Fibroblast of the conjunctiva (primary cell): Measurements from ENCODE around the gene MNT.
"Not testable (repeated sequence)": the region's sequence is repeated elsewhere in the genome, so short reads cannot be mapped to it uniquely, and the experiment has no call there.

Experiments used
- DNase-seq: peaks from one replicate; pipeline ENCODE4 v3.0.0-alpha.2; 2010; ENCODE audit warnings: low read depth

The MNT gene

DNA sequence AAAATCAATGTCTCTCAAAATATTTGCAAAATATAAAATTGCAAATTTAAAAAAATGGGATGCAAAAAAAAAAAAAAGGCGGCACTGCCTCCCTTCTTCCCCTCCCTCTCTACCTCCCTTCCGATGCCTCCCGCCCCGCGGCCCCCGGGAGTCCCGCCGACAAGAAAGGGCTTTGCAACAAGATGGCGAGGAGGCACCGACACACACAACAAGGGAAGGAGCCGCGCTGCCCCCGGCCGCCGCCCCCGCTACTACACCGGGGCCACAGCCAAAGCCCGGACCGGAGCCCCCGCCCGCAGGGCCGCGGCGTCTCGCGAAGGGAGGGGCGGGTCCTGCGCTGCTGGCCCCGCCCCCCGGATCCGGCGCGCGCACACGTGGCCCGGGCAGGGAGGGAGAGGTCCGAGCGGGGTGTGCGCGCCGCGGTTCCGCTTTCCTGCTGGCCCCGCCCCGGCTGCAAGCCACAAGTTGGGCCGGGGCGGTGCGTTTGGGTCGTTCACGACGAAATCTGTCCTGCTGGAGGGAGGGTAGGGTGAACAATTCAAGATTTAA, at the start of gene MNT:
TSS of gene MNT (minus strand) at position 184 of the 549 bp plus-strand sequence. CDS start 348 bp downstream, outside the sequence.
- peak; percentile 91 for DNase-seq

GRCh38 chr17:2450016-2450650, 49.3 kb upstream of the MNT start:
- no peak for DNase-seq

DNA sequence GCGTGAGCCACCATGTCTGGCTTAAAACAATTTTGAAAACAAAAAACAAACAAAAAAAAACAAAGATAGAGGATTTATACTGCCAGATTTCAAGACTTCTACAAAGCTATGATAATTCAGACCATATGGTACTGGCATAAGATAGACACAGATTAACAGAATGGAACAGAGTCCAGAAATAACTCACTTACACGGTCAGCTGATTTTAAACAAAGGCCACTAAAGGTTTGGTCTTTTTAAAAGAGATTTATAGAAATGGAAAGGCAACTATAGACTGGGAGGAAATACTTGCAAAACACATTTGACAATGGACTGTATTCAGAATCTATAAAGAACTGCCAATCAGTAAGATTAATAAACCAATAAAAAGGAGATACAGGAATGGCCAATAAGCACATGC, 48.6 kb upstream of the MNT start:
- peak; percentile 47 for DNase-seq

DNA sequence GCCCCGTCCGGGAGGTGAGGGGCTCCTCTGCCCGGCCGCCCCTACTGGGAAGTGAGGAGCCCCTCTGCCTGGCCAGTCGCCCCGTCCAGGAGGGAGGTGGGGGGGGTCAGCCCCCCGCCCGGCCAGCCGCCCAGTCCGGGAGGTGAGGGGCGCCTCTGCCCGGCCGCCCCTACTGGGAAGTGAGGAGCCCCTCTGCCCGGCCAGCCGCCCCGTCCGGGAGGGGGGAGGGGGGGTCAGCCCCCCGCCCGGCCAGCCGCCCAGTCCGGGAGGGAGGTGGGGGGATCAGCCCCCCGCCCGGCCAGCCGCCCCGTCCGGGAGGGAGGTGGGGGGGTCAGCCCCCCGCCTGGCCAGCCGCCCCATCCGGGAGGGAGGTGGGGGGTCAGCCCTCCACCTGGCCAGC, 46.6 kb upstream of the MNT start:
- not testable (repeated sequence) for DNase-seq

DNA sequence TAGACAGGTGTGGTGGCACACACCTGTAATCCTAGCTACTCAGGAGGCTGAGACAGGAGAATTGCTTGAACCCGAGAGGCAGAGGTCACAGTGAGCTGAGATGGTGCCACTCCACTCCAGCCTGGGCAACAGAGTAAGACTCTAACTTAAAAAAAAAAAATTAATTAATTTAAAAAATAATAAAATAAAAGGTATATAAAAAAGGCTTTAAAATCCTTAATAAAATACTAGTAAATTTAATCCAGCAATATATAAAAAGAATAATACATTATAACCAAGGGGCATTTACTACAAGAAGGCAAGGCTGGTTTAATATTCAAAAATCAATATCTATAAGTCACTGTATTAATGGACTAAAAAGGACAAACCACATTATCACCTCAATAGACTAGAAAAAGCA, 44.8 kb upstream of the MNT start:
- no peak for DNase-seq

GRCh38 chr17:2444382-2444781, 43.5 kb upstream of the MNT start:
- DNase-seq: no peak

DNA sequence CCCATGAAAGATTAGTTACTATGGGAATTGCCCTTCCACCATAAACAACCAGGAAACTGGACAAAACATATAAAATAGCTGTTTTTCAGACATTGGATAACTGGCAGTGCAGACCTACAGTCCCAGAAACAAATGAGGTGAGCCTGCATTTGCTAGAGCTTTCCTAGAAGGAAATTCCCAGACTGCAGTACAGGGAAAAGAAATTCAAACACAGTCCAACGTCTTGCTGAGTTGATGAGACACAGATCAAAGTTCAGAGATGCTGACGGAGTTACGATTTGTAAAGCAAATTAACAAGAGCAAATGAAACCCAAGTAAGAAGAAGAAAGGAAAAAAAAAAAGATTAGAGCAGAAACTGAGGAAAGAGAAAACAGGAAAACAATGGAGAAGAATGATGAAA, 41.3 kb upstream of the MNT start:
- DNase-seq: no peak

DNA sequence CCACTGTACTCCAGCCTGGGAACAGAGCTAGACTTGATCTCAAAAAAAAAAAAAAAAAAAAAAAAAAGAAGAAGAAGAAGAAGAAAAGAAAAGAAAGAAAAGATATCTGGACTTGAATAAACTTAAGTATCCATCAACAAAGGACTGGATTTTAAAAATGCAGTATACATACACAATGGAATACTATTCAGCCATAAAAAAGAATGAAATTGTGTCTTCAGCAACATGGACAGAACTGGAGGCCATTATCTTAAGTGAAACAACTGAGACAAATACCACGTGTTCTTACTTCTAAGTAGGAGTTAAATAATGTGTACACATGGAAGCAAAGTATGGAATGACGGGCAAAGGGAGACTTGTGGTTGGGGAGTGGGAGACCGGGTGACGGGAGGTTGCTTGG, 40.1 kb upstream of the MNT start:
- no peak for DNase-seq

DNA sequence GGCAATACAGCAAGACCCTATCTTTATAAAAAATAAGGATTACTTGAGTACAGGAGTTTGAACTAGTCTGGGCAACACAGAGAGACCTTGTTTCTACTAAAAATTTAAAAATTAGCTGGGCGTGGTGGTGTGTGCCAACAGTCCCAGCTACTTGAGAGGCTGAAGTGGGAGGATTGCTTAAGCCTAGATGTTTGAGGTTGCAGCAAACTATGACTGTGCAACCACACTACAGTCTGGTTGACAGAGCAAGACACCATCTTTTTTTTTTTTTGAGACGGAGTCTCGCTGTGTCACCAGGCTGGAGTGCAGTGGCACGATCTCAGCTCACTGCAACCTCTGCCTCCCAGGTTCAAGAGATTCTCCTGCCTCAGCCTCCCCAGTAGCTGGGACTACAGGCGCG, 39.1 kb upstream of the MNT start:
- not testable (repeated sequence) for DNase-seq

- DNase-seq: no peak
These were observed 38.0 kb upstream of the MNT start for GRCh38 chr17:2438823-2439222.

DNA sequence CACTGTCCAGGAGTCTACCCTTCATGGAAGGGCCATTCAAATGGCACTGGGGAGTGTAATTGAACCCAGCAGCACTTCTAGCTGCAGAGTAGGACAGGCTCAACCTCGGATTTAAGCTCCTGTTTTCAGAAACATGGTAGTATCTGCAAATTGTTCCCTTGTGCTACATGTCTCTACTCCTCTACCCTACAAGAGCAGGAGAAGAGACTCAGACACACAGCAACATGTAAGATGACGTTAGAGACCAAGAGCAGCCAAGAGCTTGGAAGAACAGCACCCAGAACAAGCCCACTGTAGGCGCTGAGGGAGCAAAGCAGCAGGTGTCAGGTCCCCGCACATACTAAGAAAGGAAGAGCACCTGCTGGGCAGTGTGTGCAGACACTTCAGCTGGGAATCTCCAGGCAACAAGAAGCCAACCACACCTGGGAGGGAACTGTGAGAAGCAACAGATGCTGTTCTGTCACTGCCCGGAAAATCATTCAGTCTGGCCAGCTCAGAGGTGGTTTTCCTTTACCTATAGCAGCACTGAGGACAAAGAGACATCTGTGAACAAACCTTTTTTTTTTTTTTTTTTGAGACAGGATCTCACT, 35.6 kb upstream of the MNT start:
- no peak for DNase-seq

GRCh38 chr17:2435862-2436261, 35.0 kb upstream of the MNT start:
- no peak for DNase-seq

DNA sequence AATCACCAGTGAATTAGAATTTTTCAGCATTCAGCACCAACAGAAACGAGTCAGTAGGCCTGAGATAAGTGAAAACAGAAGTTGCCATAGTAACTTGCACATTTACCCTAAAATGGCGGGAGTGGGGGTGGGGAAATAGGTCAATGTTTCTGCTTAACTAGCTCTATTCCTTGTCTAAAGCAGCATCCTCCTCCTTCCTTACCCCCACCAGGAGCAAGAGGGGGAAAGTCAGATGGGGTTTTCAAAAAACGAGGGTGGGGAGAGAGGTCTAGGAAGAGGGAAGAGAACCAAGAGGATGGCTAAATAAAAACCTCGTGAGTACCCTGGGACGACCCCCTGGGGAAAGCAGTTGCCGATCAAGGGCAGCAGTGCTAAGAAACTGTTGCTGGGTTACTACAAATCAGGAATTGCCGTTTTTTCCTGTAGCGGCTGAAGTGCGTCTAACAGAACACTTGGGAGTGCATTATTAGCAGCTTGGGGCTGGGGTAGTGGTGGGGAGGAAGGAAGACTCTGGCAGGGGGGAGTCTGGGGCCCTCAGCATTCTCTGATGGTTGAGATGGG, 34.4 kb upstream of the MNT start:
- DNase-seq: peak; percentile 48

GRCh38 chr17:2433696-2434095, 32.8 kb upstream of the MNT start:
- DNase-seq: no peak

DNA sequence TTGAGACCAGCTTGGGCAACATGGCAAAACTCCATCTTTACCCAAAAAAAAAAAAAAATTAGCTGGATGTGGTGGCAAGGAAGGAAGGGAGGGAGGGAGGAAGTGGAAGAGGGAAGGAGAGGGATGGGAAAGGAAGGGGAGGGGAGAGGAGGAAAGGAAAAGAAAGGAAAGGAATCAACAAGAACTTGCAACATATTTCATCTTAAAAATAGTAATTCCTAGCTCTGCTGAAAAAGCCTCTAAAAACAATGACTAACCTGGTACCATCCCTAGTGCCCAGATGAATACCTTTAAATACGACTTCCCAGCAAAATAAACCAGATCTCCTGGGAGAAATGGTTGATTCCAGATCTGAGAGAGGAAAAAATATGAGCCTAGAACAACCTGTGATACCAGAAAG, 27.1 kb upstream of the MNT start:
- no peak for DNase-seq

GRCh38 chr17:2427215-2427614, 26.4 kb upstream of the MNT start:
- DNase-seq: no peak

DNA sequence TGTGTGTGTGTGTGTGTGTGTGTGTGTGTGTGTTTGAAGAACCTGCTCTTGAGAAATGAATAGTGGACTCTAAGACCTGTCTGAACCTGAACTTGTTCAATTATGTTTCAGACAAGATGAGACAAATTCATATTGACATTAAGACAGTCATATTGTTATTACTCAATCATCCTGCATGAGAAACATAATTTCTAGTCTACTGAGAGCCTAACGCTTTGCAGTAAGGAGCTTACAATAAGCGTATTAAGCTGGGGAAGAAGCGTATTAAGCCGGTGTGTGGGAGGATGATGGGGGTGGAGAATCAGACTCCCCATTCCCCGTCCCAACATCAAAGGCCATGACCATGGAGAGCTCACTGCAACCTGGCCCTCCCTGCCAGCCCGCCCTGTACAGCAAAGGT, 22.4 kb upstream of the MNT start:
- DNase-seq: no peak

GRCh38 chr17:2421315-2422147, 20.7 kb upstream of the MNT start:
- no peak for DNase-seq

DNA sequence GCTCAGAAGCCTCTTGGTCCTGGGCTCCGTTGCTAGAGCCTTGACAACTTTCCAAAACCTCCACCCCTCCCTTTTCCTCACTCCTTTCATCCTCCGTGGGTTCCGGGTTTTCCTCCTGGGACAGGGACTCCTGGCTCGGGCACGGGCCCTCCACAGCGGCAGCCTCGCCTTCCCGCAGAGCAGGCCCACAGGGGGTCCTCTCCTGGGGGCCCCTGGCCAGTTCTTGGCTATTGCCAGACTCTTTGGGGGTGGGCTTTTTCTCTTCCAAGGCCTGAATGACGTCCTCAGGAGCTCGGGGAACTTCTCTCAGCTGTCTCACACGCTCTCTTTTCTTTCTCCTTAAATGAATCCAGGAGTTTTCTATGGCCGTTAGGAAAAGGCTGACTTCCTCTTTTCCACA, 19.3 kb upstream of the MNT start:
- no peak for DNase-seq

GRCh38 chr17:2419486-2419885, 18.6 kb upstream of the MNT start:
- DNase-seq: no peak

DNA sequence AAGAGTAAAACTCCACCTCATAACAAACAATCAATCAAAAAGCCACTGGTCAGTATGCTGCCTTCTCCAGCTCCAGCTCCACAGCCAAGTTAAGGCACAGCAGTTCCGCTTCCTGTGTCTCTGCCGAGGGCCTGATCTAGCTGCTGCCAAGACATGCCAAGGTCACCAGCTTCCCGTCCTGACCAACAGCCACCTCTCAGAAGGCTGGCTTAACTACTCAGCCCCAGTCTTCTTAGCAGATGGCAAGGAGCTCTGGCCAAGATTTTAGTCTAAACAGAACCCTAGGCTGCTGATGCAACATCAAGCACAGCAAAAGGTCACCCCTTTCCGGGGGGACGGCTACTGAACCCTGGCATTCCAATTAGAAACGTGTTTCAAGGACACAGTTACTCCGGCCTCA, 17.7 kb upstream of the MNT start:
- DNase-seq: no peak

GRCh38 chr17:2416010-2416734, 15.3 kb upstream of the MNT start:
- DNase-seq: peak; percentile 80
